Central memory CD8-positive, alpha-beta T cell (primary cell): Measurements from ENCODE around the gene KRTAP12-2.
"Not testable (repeated sequence)": the region's sequence is repeated elsewhere in the genome, so short reads cannot be mapped to it uniquely, and the experiment has no call there.

Experiments
- ATAC-seq: fragments of 150-1000 bp; cut with Tn5 transposase; replicated peaks from 2 replicates; pipeline ENCODE4 v1.10.0; 2022; ENCODE audit warnings: mild to moderate bottlenecking, moderate FRiP score, moderate number of reproducible peaks; ENCODE audit not compliant: poor library complexity, severe bottlenecking; ENCODE audit errors: extremely low read depth
- DNase-seq, 2 donors: peaks; one replicate each; pipeline ENCODE4 v3.0.0; 2021; ENCODE audit warnings: low spot score in 2 of 2
- H3K27ac Mint-ChIP-seq: one replicate; pipeline ENCODE4 v1.8.0; 2022; ENCODE audit warnings: low read depth, mild to moderate bottlenecking, moderate library complexity, mixed read lengths
- H3K27me3 Mint-ChIP-seq: one replicate; pipeline ENCODE4 v1.8.0; 2022; ENCODE audit warnings: mixed read lengths
- H3K36me3 Mint-ChIP-seq: one replicate; pipeline ENCODE4 v1.8.0; 2022; ENCODE audit warnings: mild to moderate bottlenecking, moderate library complexity, mixed read lengths; ENCODE audit not compliant: insufficient read depth
- H3K4me1 Mint-ChIP-seq: one replicate; pipeline ENCODE4 v1.8.0; 2022; ENCODE audit warnings: mixed read lengths
- H3K4me3 Mint-ChIP-seq: one replicate; pipeline ENCODE4 v1.8.0; 2022; ENCODE audit warnings: mild to moderate bottlenecking, moderate library complexity, mixed read lengths
- H3K9me3 Mint-ChIP-seq: one replicate; pipeline ENCODE4 v1.8.0; 2022; ENCODE audit warnings: mixed read lengths

KRTAP12-2 gene

GRCh38 chr21:44649521-44650100 lies 17.1 kb downstream of the KRTAP12-2 start:
- Mint-ChIP-seq H3K4me3 (no peak overlapping the region), H3K4me1 (peaks cover 36% of the 10 kb centered on the region), H3K27ac (no peak overlapping the region), H3K27me3 (no peaks in the 10 kb centered on the region), H3K9me3 (peaks cover 4% of the 10 kb centered on the region), H3K36me3 (peaks cover 4% of the 10 kb centered on the region)
- DNase-seq (no peak), ATAC-seq (no peak)

- Mint-ChIP-seq H3K27ac (no peak overlapping the region), H3K4me3 (no peak overlapping the region), H3K4me1 (peaks cover 27% of the 10 kb centered on the region), H3K9me3 (peaks cover 8% of the 10 kb centered on the region), H3K36me3 (no peaks in the 10 kb centered on the region), H3K27me3 (no peaks in the 10 kb centered on the region)
- no peak for ATAC-seq
- DNase-seq, result no peak
Observed at GRCh38 chr21:44648557-44649311, 18.0 kb downstream of the KRTAP12-2 start.

- H3K4me1 Mint-ChIP-seq, result peaks cover 22% of the 10 kb centered on the region
- no peak for ATAC-seq
- H3K27ac Mint-ChIP-seq, result peak overlapping the region; percentile 49
- no peaks in the 10 kb centered on the region for H3K36me3 Mint-ChIP-seq
- peaks cover 8% of the 10 kb centered on the region for H3K9me3 Mint-ChIP-seq
- H3K27me3 Mint-ChIP-seq, result no peaks in the 10 kb centered on the region
- no peak for DNase-seq
- H3K4me3 Mint-ChIP-seq, result no peak overlapping the region
Observed at GRCh38 chr21:44647222-44647552, 19.5 kb downstream of the KRTAP12-2 start.

GRCh38 chr21:44646366-44647221 lies 20.1 kb downstream of the KRTAP12-2 start, which contains the start of gene KRTAP10-11:
Gene KRTAP10-11 (plus strand): TSS chr21:44646414. CDS start chr21:44646459, 45 bp downstream.
- DNase-seq, H3K36me3 Mint-ChIP-seq, H3K9me3 Mint-ChIP-seq, H3K4me3 Mint-ChIP-seq, ATAC-seq, H3K27me3 Mint-ChIP-seq: not testable (repeated sequence)
- H3K27ac Mint-ChIP-seq, result peak within 1 kb of the TSS; percentile 49
- H3K4me1 Mint-ChIP-seq, result peaks cover 22% of the 10 kb centered on the region

GRCh38 chr21:44644878-44645277 lies 21.8 kb downstream of the KRTAP12-2 start:
- no peak overlapping the region for H3K27ac Mint-ChIP-seq
- ATAC-seq, result no peak
- H3K27me3 Mint-ChIP-seq, result no peaks in the 10 kb centered on the region
- H3K9me3 Mint-ChIP-seq, result peaks cover 16% of the 10 kb centered on the region
- H3K4me1 Mint-ChIP-seq, result peaks cover 14% of the 10 kb centered on the region
- no peak for DNase-seq
- H3K36me3 Mint-ChIP-seq, result no peaks in the 10 kb centered on the region
- no peak overlapping the region for H3K4me3 Mint-ChIP-seq

GRCh38 chr21:44643741-44644310 lies 22.9 kb downstream of the KRTAP12-2 start:
- no peaks in the 10 kb centered on the region for H3K36me3 Mint-ChIP-seq
- ATAC-seq, result no peak
- H3K9me3 Mint-ChIP-seq, result peaks cover 16% of the 10 kb centered on the region
- H3K4me1 Mint-ChIP-seq, result peaks cover 8% of the 10 kb centered on the region
- H3K27ac Mint-ChIP-seq, result no peak overlapping the region
- no peak for DNase-seq
- H3K27me3 Mint-ChIP-seq, result no peaks in the 10 kb centered on the region
- H3K4me3 Mint-ChIP-seq, result no peak overlapping the region

- Mint-ChIP-seq H3K4me1 (peaks cover 6% of the 10 kb centered on the region), H3K9me3 (peaks cover 16% of the 10 kb centered on the region), H3K4me3 (no peak overlapping the region), H3K27me3 (no peaks in the 10 kb centered on the region), H3K36me3 (no peaks in the 10 kb centered on the region), H3K27ac (no peak overlapping the region)
- DNase-seq, result no peak
- ATAC-seq, result no peak
Observed at GRCh38 chr21:44640761-44641160, 26.0 kb downstream of the KRTAP12-2 start.

- Mint-ChIP-seq H3K27me3 (no peaks in the 10 kb centered on the region), H3K4me3 (no peak overlapping the region), H3K36me3 (no peaks in the 10 kb centered on the region), H3K9me3 (peaks cover 9% of the 10 kb centered on the region), H3K4me1 (peaks cover 6% of the 10 kb centered on the region), H3K27ac (no peak overlapping the region)
- DNase-seq (no peak), ATAC-seq (no peak)
Observed at GRCh38 chr21:44639331-44639655, 27.4 kb downstream of the KRTAP12-2 start.

- not testable (repeated sequence) for H3K36me3 Mint-ChIP-seq, H3K27me3 Mint-ChIP-seq, ATAC-seq, H3K27ac Mint-ChIP-seq, DNase-seq, H3K4me3 Mint-ChIP-seq, H3K4me1 Mint-ChIP-seq, H3K9me3 Mint-ChIP-seq
Observed at GRCh38 chr21:44638506-44639330, 28.0 kb downstream of the KRTAP12-2 start.

GRCh38 chr21:44637851-44638348 lies 28.8 kb downstream of the KRTAP12-2 start:
- ATAC-seq, H3K27ac Mint-ChIP-seq: not testable (repeated sequence)
- H3K9me3 Mint-ChIP-seq, result peaks cover 14% of the 10 kb centered on the region

GRCh38 chr21:44637018-44637850 lies 29.5 kb downstream of the KRTAP12-2 start, which contains the start of gene KRTAP10-10:
Gene KRTAP10-10 (plus strand): TSS chr21:44637356. CDS start chr21:44637418, 62 bp downstream.
- peaks cover 6% of the 10 kb centered on the region for H3K4me1 Mint-ChIP-seq
- H3K27ac Mint-ChIP-seq, result no peak within 1 kb of the TSS
- H3K27me3 Mint-ChIP-seq, result no peaks in the 10 kb centered on the region
- peaks cover 14% of the 10 kb centered on the region for H3K9me3 Mint-ChIP-seq
- DNase-seq, result peak in 1 of 2 donors; percentile 9
- H3K36me3 Mint-ChIP-seq, result peaks cover 2% of the 10 kb centered on the region
- H3K4me3 Mint-ChIP-seq, result no peak within 1 kb of the TSS
- ATAC-seq, result no peak

More at GRCh38 chr21:44637851-44638348, 28.8 kb downstream of the KRTAP12-2 start:
- H3K27me3 Mint-ChIP-seq, H3K4me1 Mint-ChIP-seq, H3K4me3 Mint-ChIP-seq, DNase-seq, H3K36me3 Mint-ChIP-seq: not testable (repeated sequence)
